Measurements from ENCODE around the gene ZNRF4.
A peak's percentile ranks its signal among the peaks of the same experiment; 100 is the strongest.

ZNRF4 gene

GRCh38 chr19:5503598-5503997 lies 48.4 kb downstream of the ZNRF4 start:
- H3K27ac ChIP-seq = no peak overlapping the region
- TF ChIP-seq ZFX (IDR thresholded peaks at IDR 0.05; ENCODE audit: borderline replicate concordance) = no peak
- peak; percentile 40 for TF ChIP-seq CTCF (IDR thresholded peaks at IDR 0.05)

GRCh38 chr19:5504114-5504513 lies 48.9 kb downstream of the ZNRF4 start:
- no peak overlapping the region for H3K27ac ChIP-seq
- no peak; the same call in none of the 2 replicates for TF ChIP-seq CTCF (IDR thresholded peaks at IDR 0.05)
- TF ChIP-seq ZFX (IDR thresholded peaks at IDR 0.05; ENCODE audit: borderline replicate concordance) = no peak
